Keratinocyte (primary cell): Measurements from ENCODE around the gene KRT7. TPM values are rescaled to one million over a fixed set of nuclear protein-coding genes. Genes with fewer than 3 reads are reported as not detected.

Experiments used
- DNase-seq: peaks from one replicate; pipeline ENCODE4 v3.0.0-alpha.2; 2011; ENCODE audit warnings: low read depth, missing footprints, low spot score
- FAIRE-seq: peaks from 2 replicates; lab custom pipeline; 2011; peaks lifted over from hg19 to GRCh38; lab: Jason Lieb, UNC
- H2AFZ ChIP-seq: 2 replicates; pipeline ENCODE4 v1.6.0; 2012; ENCODE audit warnings: low read length, control low read depth, inconsistent platforms; ENCODE audit not compliant: control insufficient read depth
- H3K27ac ChIP-seq: 2 replicates; pipeline ENCODE4 v1.5.1; 2011; ENCODE audit warnings: low read length; ENCODE audit not compliant: control insufficient read depth, insufficient read depth
- H3K27me3 ChIP-seq: 3 replicates; pipeline ENCODE4 v1.6.0; 2011; ENCODE audit warnings: low read length; ENCODE audit not compliant: control insufficient read depth, insufficient read depth; ENCODE audit errors: extremely low read depth
- H3K36me3 ChIP-seq, 2 experiments: 2 replicates in 1 of 2; 3 replicates in 1 of 2; pipeline ENCODE4 v1.5.1; 2011; ENCODE audit warnings: low read length in 2 of 2, mild to moderate bottlenecking in 1 of 2; ENCODE audit not compliant: control insufficient read depth in 2 of 2, insufficient read depth in 2 of 2; ENCODE audit errors: extremely low read depth in 1 of 2
- H3K4me1 ChIP-seq: 3 replicates; pipeline ENCODE4 v1.5.1; 2011; ENCODE audit warnings: low read length; ENCODE audit not compliant: control insufficient read depth, insufficient read depth; ENCODE audit errors: extremely low read depth
- H3K4me2 ChIP-seq: 3 replicates; pipeline ENCODE4 v1.6.0; 2011; ENCODE audit warnings: low read depth, low read length; ENCODE audit not compliant: control insufficient read depth, insufficient read depth; ENCODE audit errors: extremely low read depth
- H3K4me3 ChIP-seq, 3 experiments: fragments of 200-600 bp in 1 of 3; sonication (generic) in 1 of 3; 2 replicates in 2 of 3; 3 replicates in 1 of 3; pipeline ENCODE4 v1.5.1; 2011 to 2016; ENCODE audit warnings: low read length in 3 of 3, mild to moderate bottlenecking in 3 of 3, control low read depth in 2 of 3, inconsistent platforms in 1 of 3, low read depth in 1 of 3, mixed read lengths in 1 of 3, mixed run types in 1 of 3, moderate library complexity in 1 of 3; ENCODE audit not compliant: control insufficient read depth in 2 of 3, insufficient read depth in 2 of 3; ENCODE audit errors: extremely low read depth in 1 of 3
- H3K79me2 ChIP-seq: 2 replicates; pipeline ENCODE4 v1.6.0; 2012; ENCODE audit warnings: low read length; ENCODE audit not compliant: control insufficient read depth, insufficient read depth
- H3K9ac ChIP-seq: 3 replicates; pipeline ENCODE4 v1.6.0; 2011; ENCODE audit warnings: low read length; ENCODE audit not compliant: control insufficient read depth, insufficient read depth; ENCODE audit errors: extremely low read depth
- H3K9me1 ChIP-seq: 3 replicates; pipeline ENCODE4 v1.6.0; 2011; ENCODE audit warnings: low read length; ENCODE audit not compliant: control insufficient read depth, insufficient read depth; ENCODE audit errors: extremely low read depth
- H3K9me3 ChIP-seq: 2 replicates; pipeline ENCODE4 v1.5.1; 2012; ENCODE audit warnings: low read depth, low read length; ENCODE audit not compliant: control insufficient read depth
- H4K20me1 ChIP-seq: 3 replicates; pipeline ENCODE4 v1.6.0; 2011; ENCODE audit warnings: low read length; ENCODE audit not compliant: control insufficient read depth, insufficient read depth; ENCODE audit errors: extremely low read depth
- CTCF ChIP-seq, 3 experiments: IDR thresholded peaks in 1 of 3; conservative IDR thresholded peaks in 1 of 3; optimal IDR thresholded peaks in 1 of 3; 2 replicates in 2 of 3; 3 replicates in 1 of 3; pipeline versions ENCODE3 to v1.5.1; 2011; ENCODE audit warnings: low read length in 3 of 3, mild to moderate bottlenecking in 3 of 3, moderate library complexity in 2 of 3, control low read depth in 1 of 3, inconsistent platforms in 1 of 3; ENCODE audit not compliant: insufficient read depth in 2 of 3; ENCODE audit errors: extremely low read depth in 1 of 3
- EZH2 ChIP-seq: IDR thresholded peaks from one replicate; pipeline ENCODE4 v1.6.1; 2012; ENCODE audit warnings: inconsistent platforms, mild to moderate bottlenecking, low read length, moderate library complexity
- dilution Hi-C: fragments of 300-500 bp; cut with MboI; formaldehyde crosslinking; loops from one replicate; pipeline ENCODE4 v1.7.0; 2020; ENCODE audit warnings: low sequenced_read_pairs; ENCODE audit not compliant: extremely low pct_ligation_motif_present
- polyA plus RNA-seq, 5 experiments: library from polyadenylated mRNA; depleted of rRNA in 3 of 5; stranded (reverse) in 3 of 5; stranded (forward) in 1 of 5; unstranded in 1 of 5; fragments of >200 nt; gene quantifications; 1 replicate in 1 of 5; 2 replicates in 3 of 5; 3 replicates in 1 of 5; pipeline versions ENCODE4 v1.2.1 to v1.2.3, GENCODE V29; 2011 to 2012; ENCODE audit warnings: missing spikeins in 2 of 5, low read depth in 1 of 5, low replicate concordance in 1 of 5

The KRT7 gene
- polyA plus RNA-seq, 1 donor (not counting 4 experiments of a cell fraction or from before 2014, with no cell fraction given): 112 TPM

- Histone ChIP-seq H3K4me1 (peaks cover 51% of the 10 kb centered on the region), H2AFZ (no peak overlapping the region), H3K9me3 (no peaks in the 10 kb centered on the region), H3K9me1 (no peaks in the 10 kb centered on the region), H3K27ac (peak overlapping the region; percentile 67), H4K20me1 (no peaks in the 10 kb centered on the region), H3K4me2 (peak overlapping the region; percentile 55), H3K9ac (peak overlapping the region; percentile 46), H3K79me2 (no peaks in the 10 kb centered on the region), H3K36me3 (no peaks in the 10 kb centered on the region), H3K27me3 (no peaks in the 10 kb centered on the region), H3K4me3 (no peak overlapping the region)
- dilution Hi-C loops: no loop called here
- DNase-seq (no peak), FAIRE-seq (no peak)
- TF ChIP-seq CTCF (optimal IDR thresholded peaks at IDR 0.05 in 1 of 3, IDR thresholded peaks at IDR 0.05 in 1 of 3, conservative IDR thresholded peaks at IDR 0.05 in 1 of 3; ENCODE audit: extremely low read depth in 1 of 3, insufficient read depth in 2 of 3, low read length in 3 of 3): no peak
Measured at GRCh38 chr12:52216100-52216499, 16.9 kb upstream of the KRT7 start.

GRCh38 chr12:52216807-52217206 lies 16.2 kb upstream of the KRT7 start:
- Histone ChIP-seq H3K36me3 (no peaks in the 10 kb centered on the region), H3K9me1 (no peaks in the 10 kb centered on the region), H3K27me3 (no peaks in the 10 kb centered on the region), H3K9ac (peak overlapping the region; percentile 45), H3K79me2 (no peaks in the 10 kb centered on the region), H3K4me2 (peak overlapping the region; percentile 49), H2AFZ (no peak overlapping the region), H3K27ac (peak overlapping the region; percentile 49), H3K4me3 (no peak overlapping the region), H3K4me1 (peaks cover 56% of the 10 kb centered on the region), H3K9me3 (no peaks in the 10 kb centered on the region), H4K20me1 (no peaks in the 10 kb centered on the region)
- TF ChIP-seq EZH2: no peak
- no peak for TF ChIP-seq CTCF (optimal IDR thresholded peaks at IDR 0.05 in 1 of 3, IDR thresholded peaks at IDR 0.05 in 1 of 3, conservative IDR thresholded peaks at IDR 0.05 in 1 of 3; ENCODE audit: extremely low read depth in 1 of 3, insufficient read depth in 2 of 3, low read length in 3 of 3)
- FAIRE-seq: no peak
- no peak for DNase-seq
- dilution Hi-C loops: no loop called here
